HEK293 (cell line): ENCODE measurements around the gene ZNF524.

ENCODE experiments used
- ZNF155 ChIP-seq: fragments of 450-650 bp; formaldehyde crosslinking; IDR thresholded peaks from 2 replicates; pipeline ENCODE4 v1.5.1; 2016; ENCODE audit warnings: missing biosample characterization, missing genetic modification characterization
- ZNF274 ChIP-seq, 2 experiments: fragments of 200-500 bp in 1 of 2; fragments of 450-650 bp in 1 of 2; sonication (Bioruptor generic) in 1 of 2; formaldehyde crosslinking in 1 of 2; IDR thresholded peaks; 2 replicates each; pipeline versions ENCODE4 v1.5.1 to v1.6.1; 2014 to 2016; ENCODE audit warnings: borderline replicate concordance in 1 of 2, inconsistent platforms in 1 of 2, low read length in 1 of 2, missing biosample characterization in 1 of 2, missing genetic modification characterization in 1 of 2
- TF ChIP-seq, protein P1 (sequence below): fragments of 450-650 bp; formaldehyde crosslinking; IDR thresholded peaks from 2 replicates; pipeline ENCODE4 v1.5.1; 2016; ENCODE audit warnings: missing biosample characterization, missing genetic modification characterization
- TF ChIP-seq, protein P2 (sequence below): fragments of 450-650 bp; IDR thresholded peaks from 2 replicates; pipeline ENCODE4 v1.5.1; 2018; ENCODE audit warnings: missing biosample characterization, mild to moderate bottlenecking, missing genetic modification characterization

DNA sequence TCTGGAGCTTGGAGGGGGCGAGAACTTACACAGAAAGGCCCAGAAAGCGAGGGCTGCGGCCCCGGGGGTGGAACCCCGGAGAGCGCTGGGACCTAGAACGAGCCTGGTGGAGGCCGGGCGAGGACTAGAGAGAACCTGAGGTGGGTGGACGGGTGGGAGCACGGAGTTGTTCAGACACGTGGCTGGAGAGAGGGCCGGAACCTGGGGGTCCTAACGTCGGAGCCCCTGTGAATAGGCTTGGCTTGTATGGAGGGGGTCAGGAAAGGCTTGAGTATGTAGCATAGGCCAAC lies 43.7 kb downstream of the ZNF524 start:
- TF ChIP-seq ZNF274 (IDR thresholded peaks at IDR 0.05; ENCODE audit: low read length): no peak
- TF ChIP-seq ZNF274 (tag by site-specific recombination; IDR thresholded peaks at IDR 0.05; ENCODE audit: borderline replicate concordance): no peak
- no peak for TF ChIP-seq ZNF155 (tag by site-specific recombination)
- TF ChIP-seq, protein P1, sequence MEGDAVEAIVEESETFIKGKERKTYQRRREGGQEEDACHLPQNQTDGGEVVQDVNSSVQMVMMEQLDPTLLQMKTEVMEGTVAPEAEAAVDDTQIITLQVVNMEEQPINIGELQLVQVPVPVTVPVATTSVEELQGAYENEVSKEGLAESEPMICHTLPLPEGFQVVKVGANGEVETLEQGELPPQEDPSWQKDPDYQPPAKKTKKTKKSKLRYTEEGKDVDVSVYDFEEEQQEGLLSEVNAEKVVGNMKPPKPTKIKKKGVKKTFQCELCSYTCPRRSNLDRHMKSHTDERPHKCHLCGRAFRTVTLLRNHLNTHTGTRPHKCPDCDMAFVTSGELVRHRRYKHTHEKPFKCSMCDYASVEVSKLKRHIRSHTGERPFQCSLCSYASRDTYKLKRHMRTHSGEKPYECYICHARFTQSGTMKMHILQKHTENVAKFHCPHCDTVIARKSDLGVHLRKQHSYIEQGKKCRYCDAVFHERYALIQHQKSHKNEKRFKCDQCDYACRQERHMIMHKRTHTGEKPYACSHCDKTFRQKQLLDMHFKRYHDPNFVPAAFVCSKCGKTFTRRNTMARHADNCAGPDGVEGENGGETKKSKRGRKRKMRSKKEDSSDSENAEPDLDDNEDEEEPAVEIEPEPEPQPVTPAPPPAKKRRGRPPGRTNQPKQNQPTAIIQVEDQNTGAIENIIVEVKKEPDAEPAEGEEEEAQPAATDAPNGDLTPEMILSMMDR (tag by site-specific recombination): no peak
- TF ChIP-seq, protein P2, sequence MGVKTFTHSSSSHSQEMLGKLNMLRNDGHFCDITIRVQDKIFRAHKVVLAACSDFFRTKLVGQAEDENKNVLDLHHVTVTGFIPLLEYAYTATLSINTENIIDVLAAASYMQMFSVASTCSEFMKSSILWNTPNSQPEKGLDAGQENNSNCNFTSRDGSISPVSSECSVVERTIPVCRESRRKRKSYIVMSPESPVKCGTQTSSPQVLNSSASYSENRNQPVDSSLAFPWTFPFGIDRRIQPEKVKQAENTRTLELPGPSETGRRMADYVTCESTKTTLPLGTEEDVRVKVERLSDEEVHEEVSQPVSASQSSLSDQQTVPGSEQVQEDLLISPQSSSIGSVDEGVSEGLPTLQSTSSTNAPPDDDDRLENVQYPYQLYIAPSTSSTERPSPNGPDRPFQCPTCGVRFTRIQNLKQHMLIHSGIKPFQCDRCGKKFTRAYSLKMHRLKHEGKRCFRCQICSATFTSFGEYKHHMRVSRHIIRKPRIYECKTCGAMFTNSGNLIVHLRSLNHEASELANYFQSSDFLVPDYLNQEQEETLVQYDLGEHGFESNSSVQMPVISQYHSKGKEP (tag by site-specific recombination): no peak
